Body of pancreas (tissue), 4 donors: Measurements from ENCODE around the gene NSMCE1.

ENCODE experiments used
- CTCF ChIP-seq, 7 experiments: fragments of 450-650 bp in 4 of 7; fragments of 200-600 bp in 3 of 7; sonication (generic) in 3 of 7; IDR thresholded peaks; one replicate each; pipeline ENCODE4 v1.5.1; 2016 to 2019; ENCODE audit warnings: antibody characterized with exemption in 7 of 7
- POLR2A ChIP-seq, 3 donors: fragments of 450-650 bp; IDR thresholded peaks; one replicate each; pipeline ENCODE4 v1.6.1; 2016; ENCODE audit warnings: antibody characterized with exemption in 3 of 3, mild to moderate bottlenecking in 2 of 3

DNA sequence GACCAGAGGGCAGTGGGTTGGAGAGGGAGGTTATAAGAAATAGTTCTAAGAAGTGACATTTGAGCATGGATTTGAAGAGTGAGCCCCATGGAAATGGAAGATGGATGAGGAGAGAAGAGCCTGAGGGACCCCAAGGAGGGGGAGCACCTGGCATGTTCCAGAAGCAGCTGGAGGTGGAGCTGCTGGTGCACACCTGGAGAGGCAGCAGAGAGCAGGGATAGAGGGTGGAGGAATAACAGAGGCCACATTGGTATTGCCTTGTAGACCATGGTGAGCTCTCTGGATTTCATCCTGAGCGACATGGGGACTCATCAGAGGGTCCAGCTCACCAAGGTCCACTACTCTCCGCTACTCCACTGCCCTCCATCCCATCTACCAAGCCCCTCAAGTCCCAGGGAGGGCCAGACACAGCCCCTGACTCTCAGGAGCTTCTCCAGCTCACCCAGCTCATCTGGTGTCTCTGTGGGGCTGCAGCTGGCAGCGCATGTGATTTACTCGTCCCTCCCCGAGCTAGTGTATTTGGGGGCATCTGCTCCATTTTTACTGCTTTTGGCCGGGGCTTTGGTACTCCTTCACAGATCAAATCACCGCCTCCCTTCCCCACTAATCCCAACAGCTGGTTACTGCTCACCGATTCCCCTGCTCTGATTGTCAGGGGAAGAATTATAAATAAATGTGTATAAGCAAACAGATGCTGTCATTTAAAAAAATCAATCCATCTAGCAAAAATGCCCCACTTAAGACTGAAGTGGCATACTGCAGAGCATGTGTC, 87.4 kb downstream of the NSMCE1 start:
- TF ChIP-seq POLR2A (IDR thresholded peaks at IDR 0.05) (no peak), CTCF (IDR thresholded peaks at IDR 0.05) (peak in 2 of 7 experiments; percentile 8)
